Measurements from ENCODE around the gene IGF2BP2.
A peak's percentile ranks its signal among the peaks of the same experiment; 100 is the strongest.
"Not testable (repeated sequence)": the region's sequence is repeated elsewhere in the genome, so short reads cannot be mapped to it uniquely, and the experiment has no call there.

Gene IGF2BP2

DNA sequence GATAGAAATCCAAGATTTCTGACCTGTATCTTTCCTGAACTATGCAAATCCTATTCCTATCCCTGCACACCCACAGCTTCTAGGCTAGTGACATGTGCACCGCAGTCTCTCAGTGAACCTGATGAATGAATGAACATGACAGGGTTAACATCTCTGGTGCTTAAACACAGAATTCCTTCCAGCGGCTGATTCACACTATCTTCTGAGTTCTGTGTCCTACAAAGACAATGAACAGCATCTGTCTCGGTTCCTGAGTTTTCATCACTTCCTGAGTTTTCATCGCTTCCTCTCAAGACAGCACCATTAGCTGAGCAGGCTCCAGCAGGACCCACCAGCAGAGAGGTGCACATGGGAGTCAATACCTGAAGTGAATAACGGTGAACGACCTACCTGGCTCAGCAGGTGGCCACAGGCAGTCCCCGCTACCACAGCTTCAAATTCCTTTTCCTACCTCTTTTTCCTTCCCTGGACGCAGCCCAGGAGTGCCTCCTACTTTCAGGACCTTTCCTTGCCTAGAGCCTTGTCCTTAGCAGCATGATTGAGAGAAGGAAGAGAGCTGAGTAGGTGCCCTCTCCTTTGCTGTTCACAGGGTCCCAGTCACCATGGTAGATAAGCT is 113.5 kb downstream of the IGF2BP2 start:
- DNase-seq (ENCODE audit: low spot score) = peak; percentile 34

DNA sequence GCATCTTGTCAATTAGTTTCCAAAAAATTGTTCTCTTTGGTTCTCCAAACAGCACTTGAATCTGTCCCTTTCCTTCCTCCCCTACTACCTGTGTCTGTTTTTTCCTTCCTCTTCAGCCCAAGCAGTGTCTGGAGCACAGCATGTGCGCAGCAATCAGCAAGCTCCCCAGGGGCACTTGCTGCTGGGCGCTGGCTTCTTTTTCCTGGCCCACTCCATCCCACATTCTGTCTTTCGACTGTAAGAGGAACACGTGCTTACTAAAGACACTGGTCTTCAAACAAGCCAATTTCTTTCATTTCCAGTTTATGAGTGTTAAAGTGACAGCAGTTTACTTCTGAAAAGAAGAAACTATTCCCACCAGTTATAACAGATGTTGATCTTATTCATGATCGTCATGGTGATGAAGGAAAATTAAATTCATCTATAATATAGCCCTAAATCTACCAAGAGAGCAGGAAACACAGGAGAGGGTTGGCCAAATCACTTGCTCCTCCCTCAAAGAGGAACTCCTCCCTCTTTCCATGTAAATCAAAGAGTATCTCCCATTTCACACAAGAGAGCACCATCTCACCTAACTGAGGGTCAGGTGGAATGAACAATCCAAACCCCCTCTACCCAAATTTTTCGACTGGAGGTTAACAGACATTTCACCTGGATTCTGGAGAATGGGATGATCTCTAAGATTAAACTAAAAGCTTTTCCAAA is 115.4 kb downstream of the IGF2BP2 start:
- no peak for DNase-seq (ENCODE audit: low spot score)

DNA sequence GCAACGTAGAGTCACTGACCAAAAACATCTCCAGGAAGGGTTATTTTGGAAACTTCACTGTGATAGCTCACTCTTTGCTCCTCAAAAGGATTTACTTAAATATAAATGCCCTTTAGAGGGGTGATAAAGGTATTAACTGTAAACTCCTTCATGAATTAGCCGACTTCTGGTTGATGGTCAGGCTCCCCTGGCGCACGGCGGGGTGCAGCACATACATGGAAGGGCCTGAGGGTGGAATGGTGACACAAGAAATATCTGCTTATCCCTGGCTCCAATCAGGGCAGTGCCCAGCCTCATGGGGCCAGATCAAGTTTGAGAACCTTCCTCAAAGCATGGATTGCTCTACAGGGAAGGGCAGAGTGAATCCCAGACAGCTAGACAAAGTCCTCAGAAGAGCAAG is 116.5 kb downstream of the IGF2BP2 start:
- no peak for DNase-seq (ENCODE audit: low spot score)

DNA sequence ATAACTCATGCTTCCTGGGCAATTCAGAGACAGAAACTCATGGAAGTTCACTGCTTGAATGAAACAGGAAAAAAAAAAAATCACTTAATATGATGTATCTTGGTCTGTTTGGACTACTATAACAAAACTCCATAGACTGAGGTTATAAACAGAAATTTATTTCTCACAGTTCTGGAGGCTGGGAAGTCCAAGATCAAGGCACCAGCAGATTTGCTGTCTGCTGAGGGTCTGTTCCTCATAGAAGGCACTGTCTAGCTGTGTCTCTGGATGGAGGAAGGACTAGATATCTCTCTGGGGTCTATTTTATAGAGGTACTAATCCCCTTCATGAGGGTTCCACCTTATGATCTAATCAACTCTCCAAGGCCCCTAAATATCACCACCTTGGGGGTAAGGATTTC is 119.3 kb downstream of the IGF2BP2 start:
- DNase-seq (ENCODE audit: low spot score) = no peak

DNA sequence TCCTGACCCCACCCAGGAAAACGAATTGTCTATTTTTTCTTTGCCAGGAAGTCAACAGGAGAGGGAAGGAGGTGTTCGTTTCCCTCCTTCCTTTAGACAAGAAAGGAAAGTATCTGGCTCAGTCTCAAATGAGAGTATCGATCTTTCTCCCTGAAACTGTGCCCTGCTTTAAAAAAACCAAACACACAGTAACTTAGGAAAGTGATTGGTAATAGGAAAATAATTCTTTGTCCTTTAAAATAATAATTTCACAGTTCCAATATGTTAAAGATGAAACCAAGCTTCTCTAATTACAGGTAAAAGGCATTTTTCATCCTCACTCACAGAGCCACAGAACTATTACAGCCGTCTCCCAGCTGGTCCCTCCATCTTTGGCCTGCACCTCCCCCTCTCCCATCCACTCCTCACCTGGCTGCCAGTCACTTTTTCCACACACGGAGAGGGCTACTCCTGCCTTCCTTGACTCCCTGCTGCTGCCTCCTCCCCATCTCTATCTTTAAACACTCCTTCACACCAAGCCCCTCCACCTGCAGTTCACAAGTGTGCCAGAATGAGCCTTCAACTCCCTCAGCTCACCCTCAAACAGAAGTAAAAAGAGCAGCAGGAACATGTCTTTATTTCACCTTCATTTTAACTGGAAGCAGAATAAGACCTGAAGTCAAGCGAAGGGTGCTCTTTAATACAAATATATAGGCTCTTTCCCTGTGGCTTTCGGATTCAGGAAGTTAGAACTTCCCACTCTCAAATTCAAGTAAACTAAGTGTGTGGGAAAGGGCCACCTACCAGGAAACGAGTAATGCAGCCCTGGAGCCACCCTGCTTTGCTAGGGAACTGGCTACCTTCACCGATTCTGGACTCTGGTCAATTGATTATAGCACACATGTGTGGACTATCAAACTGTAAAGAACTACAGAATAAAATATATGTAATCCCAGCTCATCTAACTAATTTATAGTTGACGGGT is 122.3 kb downstream of the IGF2BP2 start:
- no peak for DNase-seq (ENCODE audit: low spot score)

DNA sequence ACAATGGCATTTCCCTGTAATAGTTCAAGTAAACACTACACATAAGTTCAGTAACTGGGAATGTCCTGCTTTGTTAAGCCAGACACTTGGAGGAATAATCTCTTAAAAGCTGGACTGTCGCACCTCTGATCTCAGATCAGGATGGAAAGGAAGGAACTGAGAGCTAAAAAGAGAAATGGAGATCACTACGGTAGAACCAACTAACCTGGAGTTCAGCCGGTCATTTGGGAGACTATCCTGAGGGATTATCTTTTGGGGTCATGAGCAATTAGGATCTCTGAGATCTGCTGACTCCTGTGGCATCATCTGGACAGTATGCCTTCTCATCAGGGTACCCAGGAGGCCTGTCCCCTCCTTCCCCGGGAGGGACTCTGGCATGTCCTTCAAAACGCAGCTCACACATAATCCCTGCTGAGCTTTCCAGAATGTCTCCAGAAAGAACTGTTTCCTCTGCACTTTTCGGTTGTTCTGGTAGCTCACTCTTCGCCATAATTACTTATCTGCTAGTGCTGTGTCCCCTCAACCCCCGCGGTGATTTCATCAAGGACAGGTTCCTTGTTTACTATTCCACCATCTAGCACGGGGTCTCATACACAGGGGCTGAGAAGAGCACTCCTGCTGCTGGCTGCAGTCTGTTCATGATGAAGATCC is 123.1 kb downstream of the IGF2BP2 start:
- DNase-seq (ENCODE audit: low spot score) = no peak

DNA sequence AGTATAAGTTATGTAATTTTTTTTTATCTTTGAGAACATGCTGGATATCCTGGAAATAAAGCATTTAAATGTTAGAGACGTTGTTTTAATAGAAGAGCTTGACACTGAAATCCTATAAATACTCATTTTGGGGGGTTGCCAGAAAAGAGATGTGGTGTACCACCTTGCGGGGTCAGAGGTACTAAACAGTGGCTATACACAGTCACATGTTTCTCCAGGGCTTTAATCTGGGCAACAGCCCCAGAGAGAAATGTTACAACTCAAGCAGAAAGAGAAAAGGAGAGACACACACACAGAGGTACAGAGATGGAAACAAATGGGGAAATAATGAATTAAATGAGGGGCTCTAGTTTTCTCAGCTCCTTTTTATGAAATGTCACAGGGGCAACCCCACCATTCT is 124.9 kb downstream of the IGF2BP2 start:
- no peak for DNase-seq (ENCODE audit: low spot score)

DNA sequence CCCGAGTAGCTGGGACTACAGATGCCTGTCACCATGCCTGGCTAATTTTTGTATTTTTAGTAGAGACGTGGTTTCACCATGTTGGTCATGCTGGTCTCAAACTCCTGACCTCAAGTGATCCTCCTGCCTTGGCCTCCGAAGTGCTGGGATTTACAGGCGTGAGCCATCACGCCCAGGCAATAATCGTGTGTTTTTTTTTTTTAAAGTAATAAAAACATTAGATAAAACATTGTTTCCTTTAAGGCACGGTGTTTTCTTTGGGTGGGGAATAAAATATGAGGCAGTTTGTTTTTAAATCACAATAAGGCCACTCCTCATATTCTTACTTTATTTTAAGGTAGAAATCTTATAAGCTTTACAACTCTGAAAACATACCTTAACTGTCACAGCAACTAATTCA is 127.6 kb downstream of the IGF2BP2 start:
- DNase-seq (ENCODE audit: low spot score) = not testable (repeated sequence)

DNA sequence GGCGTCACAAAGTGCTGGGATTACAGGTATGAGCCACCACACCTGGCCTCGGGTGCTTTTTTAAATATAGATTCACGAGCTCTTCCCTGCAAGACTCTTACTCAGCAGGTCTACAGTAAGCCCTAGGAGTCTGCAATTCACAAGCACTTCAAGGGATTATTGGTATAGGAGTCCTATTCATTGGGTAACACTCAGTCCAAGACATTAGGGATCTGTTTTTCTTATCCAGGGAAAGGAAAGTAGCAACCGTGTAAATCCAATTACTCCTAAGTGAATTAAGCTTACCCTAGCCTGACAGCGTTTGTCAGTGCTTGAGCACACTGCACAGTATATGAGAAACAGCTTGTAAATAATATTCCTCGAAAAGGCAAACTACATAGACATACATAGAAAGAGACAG is 128.8 kb downstream of the IGF2BP2 start:
- no peak for DNase-seq (ENCODE audit: low spot score)

DNA sequence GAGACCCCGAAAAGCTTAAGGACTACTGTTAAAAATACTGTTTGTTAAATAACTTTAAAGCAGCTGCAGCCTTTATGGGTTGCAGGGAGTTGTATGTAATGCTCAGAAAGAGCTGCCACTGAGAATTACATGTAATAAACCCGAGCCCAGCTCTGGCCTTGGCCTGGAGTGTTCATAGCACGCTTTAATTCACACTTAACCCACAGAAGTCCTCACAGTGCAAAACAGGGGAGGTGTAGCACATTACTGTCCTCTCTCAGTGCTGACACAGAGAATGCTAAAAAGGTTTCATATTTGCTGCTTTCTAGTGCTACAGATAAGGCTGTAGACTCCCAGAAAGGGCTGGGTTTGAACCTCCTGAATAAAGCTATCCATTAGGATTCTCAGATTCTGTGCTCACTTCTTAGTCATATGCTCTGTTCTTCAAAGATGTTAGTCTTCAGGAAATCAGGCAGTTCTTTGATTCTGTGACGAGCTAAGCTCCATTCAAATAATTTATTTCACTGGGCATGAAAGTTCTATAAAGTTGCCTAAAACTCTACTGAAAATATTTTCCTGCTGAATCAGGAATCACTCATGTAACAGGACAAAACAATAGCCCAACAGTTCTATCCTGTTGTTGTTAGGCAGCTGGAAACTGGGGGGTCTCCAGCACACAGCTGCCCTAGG is 130.7 kb downstream of the IGF2BP2 start:
- no peak for DNase-seq (ENCODE audit: low spot score)

DNA sequence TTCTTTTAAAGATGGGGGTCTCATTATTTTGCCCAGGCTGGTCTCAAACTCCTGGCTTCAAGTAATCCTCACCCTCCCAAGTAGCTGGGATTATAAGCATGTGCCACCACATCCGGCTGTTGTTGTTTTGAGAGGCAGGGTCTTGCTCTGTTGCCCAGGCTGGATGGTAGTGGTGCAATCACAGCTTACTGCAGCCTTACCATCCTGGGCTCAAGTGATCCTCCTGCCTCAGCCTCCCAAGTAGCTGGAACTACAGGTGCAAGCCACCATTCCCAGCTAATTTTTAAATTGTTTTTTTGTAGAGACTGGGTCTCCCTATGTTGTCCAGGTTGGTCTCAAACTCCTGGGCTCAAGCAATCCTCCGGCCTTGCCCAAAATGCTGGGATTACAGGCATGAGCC is 133.2 kb downstream of the IGF2BP2 start:
- no peak for DNase-seq (ENCODE audit: low spot score)

DNA sequence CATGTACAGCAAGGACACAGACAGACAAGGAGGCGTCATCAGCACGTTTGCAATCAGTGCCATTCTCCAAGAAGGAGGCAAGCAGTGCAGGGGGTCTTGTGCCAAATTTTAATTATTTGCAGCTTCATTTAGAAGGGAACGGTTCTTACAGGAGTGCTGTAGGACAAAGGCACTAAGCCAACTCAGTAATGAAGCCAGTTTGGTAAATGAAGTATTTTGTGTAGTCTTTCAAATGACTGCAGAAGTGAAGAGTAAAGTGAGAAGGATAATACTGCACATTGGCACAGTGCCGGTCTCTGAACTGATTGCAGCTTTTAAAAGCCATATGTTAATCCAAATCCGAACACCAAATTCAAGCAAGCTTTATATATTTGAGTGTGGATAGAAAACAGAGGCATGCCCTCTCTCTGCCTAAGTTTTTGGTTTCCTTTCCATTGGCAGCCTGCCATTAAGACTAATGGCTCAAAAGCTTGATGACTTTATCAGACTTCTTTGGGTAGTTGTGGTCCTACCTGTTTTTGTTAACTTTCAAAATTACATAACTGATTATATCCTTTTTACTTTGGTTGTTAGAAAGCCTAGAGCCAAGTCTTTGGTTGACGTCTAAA is 137.5 kb downstream of the IGF2BP2 start:
- no peak for DNase-seq (ENCODE audit: low spot score)

DNA sequence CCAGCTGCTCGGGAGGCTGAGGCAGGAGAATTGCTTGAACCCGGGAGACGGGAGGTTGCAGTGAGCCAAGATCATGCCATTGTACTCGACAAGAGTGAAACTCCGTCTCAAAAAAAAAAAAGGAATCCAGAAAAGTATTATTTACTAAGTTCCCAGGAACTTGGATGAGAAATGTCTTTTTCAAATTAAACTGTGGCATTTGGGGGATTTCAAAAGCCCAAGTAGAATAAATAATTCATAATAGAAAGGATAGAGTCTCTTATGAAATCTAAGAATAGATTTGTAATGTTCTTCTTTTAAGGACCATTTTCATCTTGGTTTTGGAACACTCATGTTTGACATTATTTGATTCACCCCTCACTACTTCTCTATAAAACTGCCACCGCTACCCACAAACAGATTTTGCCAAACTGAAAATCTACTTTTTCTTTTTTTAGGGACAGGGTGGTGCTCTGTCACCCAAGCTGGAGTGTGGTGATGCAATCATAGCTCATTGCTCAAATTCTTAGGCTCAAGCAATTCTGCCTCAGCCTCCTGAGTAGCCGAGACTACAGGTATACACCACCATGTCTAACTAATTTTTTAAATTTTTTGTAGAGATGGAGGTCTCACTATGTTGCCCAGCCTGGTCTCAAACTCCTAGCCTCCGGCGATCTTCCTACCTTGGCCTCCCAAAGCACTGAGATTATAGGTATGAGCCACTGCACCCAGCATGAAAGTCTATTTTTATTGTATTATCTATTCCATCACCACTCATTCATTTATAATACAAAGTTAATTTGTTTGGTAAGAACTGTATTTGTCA is 139.4 kb downstream of the IGF2BP2 start:
- DNase-seq (ENCODE audit: low spot score) = no peak

DNA sequence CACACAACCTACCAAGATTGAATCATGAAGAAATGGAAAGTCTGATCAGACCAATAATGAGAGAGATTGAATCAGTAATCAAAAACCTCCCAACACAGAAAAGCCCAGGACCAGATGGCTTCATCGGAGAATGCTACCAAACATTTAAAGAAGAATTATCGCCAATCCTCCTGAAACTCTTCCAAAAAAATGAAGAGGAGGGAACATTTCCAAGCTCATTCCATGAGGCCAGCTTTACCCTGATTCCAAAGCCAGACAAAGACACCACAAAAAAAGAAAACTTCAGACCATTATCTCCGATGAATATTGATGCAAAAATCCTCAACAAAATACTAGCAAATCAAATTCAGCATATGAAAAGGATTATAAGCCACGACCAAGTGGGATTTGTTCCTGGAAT is 144.6 kb downstream of the IGF2BP2 start:
- no peak for DNase-seq (ENCODE audit: low spot score)

DNA sequence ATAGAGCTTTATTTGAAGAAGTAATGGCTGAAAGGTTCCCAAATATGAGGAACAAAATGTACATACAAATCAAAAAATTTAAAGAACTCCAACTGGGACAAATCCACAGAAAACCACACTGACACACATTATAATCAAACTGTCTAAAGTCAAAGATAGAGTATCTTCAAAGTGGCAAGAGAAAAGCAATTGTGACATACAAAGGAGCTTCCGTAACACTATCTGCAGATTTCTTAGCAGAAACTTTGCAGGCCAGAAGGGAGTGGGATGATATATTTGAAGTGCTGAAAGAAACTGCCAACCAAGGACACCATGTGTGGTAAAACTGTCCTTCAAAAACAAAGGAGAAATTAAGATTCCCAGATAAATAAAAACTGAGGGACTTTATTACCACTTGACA is 146.8 kb downstream of the IGF2BP2 start:
- no peak for DNase-seq (ENCODE audit: low spot score)

DNA sequence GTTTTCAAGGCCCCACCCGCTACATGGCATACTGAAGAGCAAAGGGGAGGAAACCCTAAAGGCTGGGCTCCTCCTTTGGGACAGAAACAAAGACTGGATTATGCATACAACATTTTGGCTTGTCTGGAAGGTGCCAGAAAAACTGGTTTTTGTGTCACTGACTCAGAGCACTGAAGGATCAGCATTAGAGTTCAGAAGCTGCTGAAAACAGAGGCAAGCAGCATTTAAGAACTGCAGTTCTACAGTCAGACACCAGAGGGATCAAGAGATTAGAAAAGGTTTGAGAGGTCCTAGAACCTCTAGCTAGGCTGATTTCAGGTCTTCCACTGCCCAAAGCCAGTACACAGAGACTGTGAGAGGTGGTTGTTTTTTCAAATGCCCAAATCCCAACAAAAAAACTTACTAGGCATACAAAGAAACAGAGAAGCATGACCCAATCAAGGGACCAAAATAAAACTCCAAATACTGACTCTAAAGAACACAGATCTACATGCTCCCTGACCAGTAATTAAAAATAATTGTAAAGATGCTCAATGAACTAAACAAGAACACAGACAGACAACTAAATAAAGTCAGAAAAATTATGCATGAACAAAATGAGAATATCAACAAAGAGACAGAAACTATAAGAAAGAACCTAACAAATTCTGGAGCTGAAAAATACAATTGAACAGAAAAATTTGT is 147.6 kb downstream of the IGF2BP2 start:
- DNase-seq (ENCODE audit: low spot score) = peak; percentile 76

DNA sequence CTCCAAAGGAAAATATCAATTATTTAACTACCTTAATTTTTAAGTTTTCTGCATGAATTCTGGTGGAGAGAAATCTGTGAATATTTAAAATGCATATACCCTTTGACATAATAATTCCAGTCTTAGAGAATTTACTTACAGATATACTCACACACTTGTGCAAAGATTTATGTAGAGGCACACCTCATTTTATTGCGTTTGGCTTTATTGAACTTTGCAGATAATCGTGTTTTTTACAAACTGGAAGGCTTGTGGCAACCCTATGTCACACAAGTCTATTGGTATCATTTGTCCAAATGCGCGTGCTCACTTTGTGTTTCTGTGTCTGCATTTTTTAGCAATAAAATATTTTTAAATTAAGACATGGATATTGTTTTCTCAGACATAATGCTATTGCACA is 157.3 kb downstream of the IGF2BP2 start:
- DNase-seq (ENCODE audit: low spot score) = no peak

DNA sequence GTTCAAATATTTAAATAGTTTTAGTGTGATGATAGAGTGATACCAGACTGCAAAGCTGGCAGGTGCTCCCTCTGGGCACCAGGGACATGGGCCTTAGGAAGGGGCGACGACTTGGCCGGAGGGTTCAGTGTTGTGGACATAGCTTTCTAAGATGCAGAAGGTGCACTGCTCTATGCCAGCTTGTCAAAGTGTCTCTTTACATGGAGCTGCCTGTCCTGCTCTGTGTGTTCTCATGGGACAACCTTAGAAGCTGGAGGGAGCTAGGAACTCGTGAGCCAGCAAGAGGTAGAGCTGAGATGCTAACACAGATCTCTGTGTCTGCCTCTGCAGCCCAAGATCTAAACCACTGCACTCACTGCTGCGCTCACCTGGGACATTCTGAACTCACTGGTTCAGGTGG is 160.9 kb downstream of the IGF2BP2 start:
- DNase-seq (ENCODE audit: low spot score) = no peak

DNA sequence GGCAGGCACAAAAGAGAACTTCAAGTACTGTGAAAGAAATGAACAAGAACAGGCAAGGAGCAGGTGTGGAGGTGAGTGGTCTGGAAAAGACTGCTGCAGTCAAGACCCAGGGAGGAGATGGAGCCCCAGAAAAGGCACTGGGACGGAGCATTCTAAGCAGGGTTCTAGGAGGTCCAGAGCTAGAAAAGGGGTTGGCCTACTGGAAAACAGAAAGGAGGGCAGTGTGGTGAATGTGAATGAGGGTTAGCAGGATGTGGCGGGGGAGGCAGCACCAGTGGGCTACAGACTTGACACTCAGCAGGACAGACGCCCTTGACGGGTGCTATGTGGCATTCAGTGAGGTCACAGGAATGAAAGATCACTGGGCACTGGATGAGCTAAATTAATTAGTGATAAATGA is 163.1 kb downstream of the IGF2BP2 start:
- DNase-seq (ENCODE audit: low spot score) = no peak

DNA sequence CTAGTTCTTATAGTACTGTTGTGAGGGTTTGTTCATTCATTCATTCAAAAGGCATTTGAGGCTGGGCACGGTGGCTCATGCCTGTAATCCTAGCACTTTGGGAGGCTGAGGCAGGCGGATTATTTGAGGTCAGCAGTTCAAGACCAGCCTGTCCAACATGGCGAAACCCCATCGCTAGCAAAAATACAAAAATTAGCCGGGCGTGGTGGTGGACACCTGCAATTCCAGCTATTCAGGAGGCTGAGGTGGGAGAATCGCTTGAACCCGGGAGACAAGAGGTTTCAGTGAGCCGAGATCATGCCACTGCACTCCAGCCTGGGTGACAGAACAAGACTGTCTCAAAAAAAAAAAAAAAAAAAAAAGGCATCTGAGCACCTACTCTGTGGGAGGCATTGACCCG is 163.5 kb downstream of the IGF2BP2 start:
- not testable (repeated sequence) for DNase-seq (ENCODE audit: low spot score)

Data from kidney tubule cell (primary cell).